ENCODE measurements around the gene PHAX. TPM values are rescaled to one million over a fixed set of nuclear protein-coding genes. Genes with fewer than 3 reads are reported as not detected.
"Not testable (repeated sequence)": the region's sequence is repeated elsewhere in the genome, so short reads cannot be mapped to it uniquely, and the experiment has no call there.

PHAX gene
- polyA plus RNA-seq, 1 donor (not counting 4 experiments of a cell fraction or from before 2014, with no cell fraction given) = 63.0 TPM

DNA sequence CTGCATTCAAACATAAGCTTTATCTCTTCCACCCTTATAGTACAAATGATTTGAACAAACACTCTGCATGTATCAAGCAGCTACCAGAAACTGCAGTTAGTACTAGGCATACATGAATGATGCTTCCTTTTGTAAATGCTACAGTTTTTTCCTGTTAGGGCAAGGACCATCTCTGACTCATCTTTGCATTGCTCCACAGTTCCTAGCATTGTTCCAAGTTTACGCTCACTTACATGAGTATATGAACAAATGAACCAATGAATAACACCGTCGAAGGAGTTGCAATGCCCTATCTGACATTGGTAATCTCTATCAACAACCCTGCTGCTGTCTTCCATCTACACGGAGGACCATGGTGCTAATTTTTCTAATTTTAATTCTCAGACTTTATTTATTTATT, 3.6 kb upstream of the PHAX start:
- Histone ChIP-seq H3K27ac (ENCODE audit: control insufficient read depth, insufficient read depth, low read length) (peak overlapping the region; percentile 74), H3K9me3 (ENCODE audit: control insufficient read depth, low read depth, low read length) (no peaks in the 10 kb centered on the region), H3K4me1 (ENCODE audit: control insufficient read depth, extremely low read depth, insufficient read depth, low read length) (peaks cover 37% of the 10 kb centered on the region), H3K9me1 (ENCODE audit: control insufficient read depth, extremely low read depth, insufficient read depth, low read length) (no peaks in the 10 kb centered on the region), H3K4me2 (ENCODE audit: control insufficient read depth, extremely low read depth, insufficient read depth, low read depth, low read length) (peak overlapping the region; percentile 65), H3K9ac (ENCODE audit: control insufficient read depth, extremely low read depth, insufficient read depth, low read length) (peak overlapping the region; percentile 50), H3K4me3 (ENCODE audit: control insufficient read depth in 2 of 3, extremely low read depth in 1 of 3, insufficient read depth in 2 of 3, low read depth in 1 of 3, low read length in 3 of 3) (peak overlapping the region in 1 of 3 experiments; percentile 37), H2AFZ (ENCODE audit: control insufficient read depth, low read length) (peak overlapping the region; percentile 52), H3K27me3 (ENCODE audit: control insufficient read depth, extremely low read depth, insufficient read depth, low read length) (no peaks in the 10 kb centered on the region), H4K20me1 (ENCODE audit: control insufficient read depth, extremely low read depth, insufficient read depth, low read length) (no peaks in the 10 kb centered on the region), H3K36me3 (ENCODE audit: control insufficient read depth in 2 of 2, extremely low read depth in 1 of 2, insufficient read depth in 2 of 2, low read length in 2 of 2) (no peaks in the 10 kb centered on the region), H3K79me2 (ENCODE audit: control insufficient read depth, insufficient read depth, low read length) (peaks cover 30% of the 10 kb centered on the region)
- dilution Hi-C loops (cut with MboI; ENCODE audit: extremely low pct_ligation_motif_present, low sequenced_read_pairs) = no loop called here
- TF ChIP-seq EZH2 (IDR thresholded peaks at IDR 0.05; ENCODE audit: low read length) (no peak), CTCF (optimal IDR thresholded peaks at IDR 0.05 in 1 of 3, IDR thresholded peaks at IDR 0.05 in 1 of 3, conservative IDR thresholded peaks at IDR 0.05 in 1 of 3; ENCODE audit: extremely low read depth in 1 of 3, insufficient read depth in 2 of 3, low read length in 3 of 3) (no peak)
- DNase-seq (ENCODE audit: low read depth, low spot score) = peak; percentile 76
- peak; percentile 95 for FAIRE-seq

GRCh38 chr5:126599499-126599898, 1.2 kb upstream of the PHAX start:
- Histone ChIP-seq H3K9ac (ENCODE audit: control insufficient read depth, extremely low read depth, insufficient read depth, low read length) (no peak overlapping the region), H3K4me1 (ENCODE audit: control insufficient read depth, extremely low read depth, insufficient read depth, low read length) (peaks cover 29% of the 10 kb centered on the region), H3K36me3 (ENCODE audit: control insufficient read depth in 2 of 2, extremely low read depth in 1 of 2, insufficient read depth in 2 of 2, low read length in 2 of 2) (peaks cover 2 to 6% of the 10 kb centered on the region in 2 experiments), H4K20me1 (ENCODE audit: control insufficient read depth, extremely low read depth, insufficient read depth, low read length) (no peaks in the 10 kb centered on the region), H3K9me1 (ENCODE audit: control insufficient read depth, extremely low read depth, insufficient read depth, low read length) (no peaks in the 10 kb centered on the region), H3K4me3 (ENCODE audit: control insufficient read depth in 2 of 3, extremely low read depth in 1 of 3, insufficient read depth in 2 of 3, low read depth in 1 of 3, low read length in 3 of 3) (peak overlapping the region in 1 of 3 experiments; percentile 17), H3K27ac (ENCODE audit: control insufficient read depth, insufficient read depth, low read length) (peak overlapping the region; percentile 75), H3K9me3 (ENCODE audit: control insufficient read depth, low read depth, low read length) (no peaks in the 10 kb centered on the region), H3K79me2 (ENCODE audit: control insufficient read depth, insufficient read depth, low read length) (peaks cover 35% of the 10 kb centered on the region), H3K4me2 (ENCODE audit: control insufficient read depth, extremely low read depth, insufficient read depth, low read depth, low read length) (no peak overlapping the region), H2AFZ (ENCODE audit: control insufficient read depth, low read length) (peak overlapping the region; percentile 27), H3K27me3 (ENCODE audit: control insufficient read depth, extremely low read depth, insufficient read depth, low read length) (no peaks in the 10 kb centered on the region)
- FAIRE-seq (no peak), DNase-seq (ENCODE audit: low read depth, low spot score) (no peak)
- dilution Hi-C loops (cut with MboI; ENCODE audit: extremely low pct_ligation_motif_present, low sequenced_read_pairs) = no loop called here
- TF ChIP-seq EZH2 (IDR thresholded peaks at IDR 0.05; ENCODE audit: low read length) = no peak

GRCh38 chr5:126599971-126600630, 646 bp upstream of the PHAX start:
- peak overlapping the region; percentile 91 for H2AFZ ChIP-seq (ENCODE audit: control insufficient read depth, low read length)
- H3K27ac ChIP-seq (ENCODE audit: control insufficient read depth, insufficient read depth, low read length) = peak overlapping the region; percentile 86
- H3K27me3 ChIP-seq (ENCODE audit: control insufficient read depth, extremely low read depth, insufficient read depth, low read length); H3K36me3 ChIP-seq (ENCODE audit: control insufficient read depth in 2 of 2, extremely low read depth in 1 of 2, insufficient read depth in 2 of 2, low read length in 2 of 2); H3K9me3 ChIP-seq (ENCODE audit: control insufficient read depth, low read depth, low read length); H4K20me1 ChIP-seq (ENCODE audit: control insufficient read depth, extremely low read depth, insufficient read depth, low read length); FAIRE-seq; dilution Hi-C loops (cut with MboI; ENCODE audit: extremely low pct_ligation_motif_present, low sequenced_read_pairs); DNase-seq (ENCODE audit: low read depth, low spot score); H3K9me1 ChIP-seq (ENCODE audit: control insufficient read depth, extremely low read depth, insufficient read depth, low read length): not testable (repeated sequence)
- H3K79me2 ChIP-seq (ENCODE audit: control insufficient read depth, insufficient read depth, low read length) = peaks cover 39% of the 10 kb centered on the region
- peak overlapping the region; percentile 98 to 99 (median 99) for H3K4me3 ChIP-seq (ENCODE audit: control insufficient read depth in 2 of 3, extremely low read depth in 1 of 3, insufficient read depth in 2 of 3, low read depth in 1 of 3, low read length in 3 of 3)
- peak overlapping the region; percentile 82 for H3K4me2 ChIP-seq (ENCODE audit: control insufficient read depth, extremely low read depth, insufficient read depth, low read depth, low read length)
- peaks cover 29% of the 10 kb centered on the region for H3K4me1 ChIP-seq (ENCODE audit: control insufficient read depth, extremely low read depth, insufficient read depth, low read length)
- H3K9ac ChIP-seq (ENCODE audit: control insufficient read depth, extremely low read depth, insufficient read depth, low read length) = peak overlapping the region; percentile 47
